DMS 273 treated with DMSO at 0.1 percent for 48 hours (cell line): ENCODE measurements around the gene NAGA.
A peak's percentile ranks its signal among the peaks of the same experiment; 100 is the strongest.
"Not testable (repeated sequence)": the region's sequence is repeated elsewhere in the genome, so short reads cannot be mapped to it uniquely, and the experiment has no call there.

ENCODE experiments used
- DNase-seq: peaks from one replicate; lab custom pipeline; 2025; lab: John Stamatoyannopoulos, UW

NAGA gene

GRCh38 chr22:42070517-42071422, at the start of gene NAGA:
NAGA (minus strand) TSS chr22:42070812; CDS start chr22:42070297, 515 bp downstream.
- peak; percentile 85 for DNase-seq

- no peak for DNase-seq
These were observed 46.3 kb upstream of the NAGA start for GRCh38 chr22:42116848-42117424.

- not testable (repeated sequence) for DNase-seq
These were observed 44.8 kb upstream of the NAGA start for GRCh38 chr22:42115420-42115830.

GRCh38 chr22:42114721-42115120, 44.1 kb upstream of the NAGA start:
- DNase-seq = no peak

- not testable (repeated sequence) for DNase-seq
These were observed 42.2 kb upstream of the NAGA start for GRCh38 chr22:42112793-42113192.

GRCh38 chr22:42111798-42112197, 41.2 kb upstream of the NAGA start:
- no peak for DNase-seq

GRCh38 chr22:42108848-42109247, 38.2 kb upstream of the NAGA start:
- DNase-seq = no peak

GRCh38 chr22:42104332-42104860, 33.8 kb upstream of the NAGA start:
- not testable (repeated sequence) for DNase-seq

GRCh38 chr22:42101199-42101598, 30.6 kb upstream of the NAGA start:
- DNase-seq = no peak

GRCh38 chr22:42091455-42091782, 20.8 kb upstream of the NAGA start:
- no peak for DNase-seq

GRCh38 chr22:42090596-42091454, 20.2 kb upstream of the NAGA start, which contains the start of gene NDUFA6:
NDUFA6 (minus strand) TSS chr22:42090772; CDS start chr22:42090744, 28 bp downstream.
- DNase-seq = peak; percentile 95

GRCh38 chr22:42086051-42086450, 15.4 kb upstream of the NAGA start:
- DNase-seq = no peak

GRCh38 chr22:42084874-42085273, 14.3 kb upstream of the NAGA start:
- DNase-seq = no peak

GRCh38 chr22:42083119-42083518, 12.5 kb upstream of the NAGA start:
- DNase-seq = no peak

- DNase-seq = no peak
These were observed 9.7 kb upstream of the NAGA start for GRCh38 chr22:42080287-42080686.

- DNase-seq = peak; percentile 83
These were observed 9.0 kb upstream of the NAGA start, which contains the start of gene SMDT1 for GRCh38 chr22:42079319-42080251. SMDT1 (plus strand) TSS chr22:42079700; CDS start chr22:42079769, 69 bp downstream.

GRCh38 chr22:42078469-42079318, 8.1 kb upstream of the NAGA start:
- no peak for DNase-seq

GRCh38 chr22:42077486-42078125, 7.0 kb upstream of the NAGA start:
- DNase-seq = no peak

GRCh38 chr22:42076764-42077485, 6.3 kb upstream of the NAGA start:
- DNase-seq = no peak
